H9 (cell line): ENCODE results near the gene ZBTB25. TPM values are rescaled to one million over a fixed set of nuclear protein-coding genes. Genes with fewer than 3 reads are reported as not detected.

Experiments used
- DNase-seq: peaks from one replicate; pipeline ENCODE4 v3.0.0-alpha.2; 2017
- H2AFZ ChIP-seq: one replicate; pipeline ENCODE4 v1.6.1; 2013; ENCODE audit warnings: mild to moderate bottlenecking, low read length, control low read depth, moderate library complexity
- H2AK5ac ChIP-seq: 2 replicates; pipeline ENCODE4 v1.6.1; 2013; ENCODE audit warnings: low read length, control low read depth, mixed read lengths; ENCODE audit not compliant: insufficient read length
- H2BK120ac ChIP-seq: one replicate; pipeline ENCODE4 v1.6.1; 2013; ENCODE audit warnings: low read depth, mild to moderate bottlenecking, low read length, control low read depth, inconsistent platforms; ENCODE audit not compliant: poor library complexity, severe bottlenecking
- H2BK12ac ChIP-seq: 2 replicates; pipeline ENCODE4 v1.6.1; 2013; ENCODE audit warnings: low read length, control low read depth, mixed read lengths, low read depth; ENCODE audit not compliant: insufficient read length
- H2BK15ac ChIP-seq: 2 replicates; pipeline ENCODE4 v1.6.1; 2013; ENCODE audit warnings: low read depth, low read length, control low read depth
- H2BK20ac ChIP-seq: one replicate; pipeline ENCODE4 v1.6.1; 2013; ENCODE audit warnings: low read depth, mild to moderate bottlenecking, low read length, control low read depth, inconsistent platforms; ENCODE audit not compliant: poor library complexity, severe bottlenecking
- H2BK5ac ChIP-seq: 2 replicates; pipeline ENCODE4 v1.6.1; 2013; ENCODE audit warnings: low read length, control low read depth, mixed read lengths; ENCODE audit not compliant: insufficient read length
- H3K14ac ChIP-seq: 2 replicates; pipeline ENCODE4 v1.6.1; 2013; ENCODE audit warnings: low read length, control low read depth; ENCODE audit not compliant: insufficient read depth
- H3K18ac ChIP-seq: 2 replicates; pipeline ENCODE4 v1.6.1; 2013; ENCODE audit warnings: low read depth, mild to moderate bottlenecking, mixed read lengths, low read length, control low read depth; ENCODE audit not compliant: insufficient read length
- H3K23ac ChIP-seq: 2 replicates; pipeline ENCODE4 v1.6.1; 2013; ENCODE audit warnings: low read length, control low read depth, mixed read lengths, low read depth; ENCODE audit not compliant: insufficient read length
- H3K23me2 ChIP-seq: 2 replicates; pipeline ENCODE4 v1.6.1; 2013; ENCODE audit warnings: low read depth, mild to moderate bottlenecking, mixed read lengths, low read length, control low read depth; ENCODE audit not compliant: insufficient read length, poor library complexity, severe bottlenecking
- H3K27ac ChIP-seq: 2 replicates; pipeline ENCODE4 v1.5.1; 2013; ENCODE audit warnings: low read length, control low read depth, mixed read lengths, low read depth; ENCODE audit not compliant: insufficient read length
- H3K27me3 ChIP-seq: 2 replicates; pipeline ENCODE4 v1.6.1; 2013; ENCODE audit warnings: low read length, control low read depth, inconsistent platforms; ENCODE audit not compliant: insufficient read depth
- H3K4ac ChIP-seq: 2 replicates; pipeline ENCODE4 v1.6.1; 2013; ENCODE audit warnings: low read depth, mild to moderate bottlenecking, control low read depth, inconsistent platforms, low read length, moderate library complexity
- H3K4me1 ChIP-seq: 2 replicates; pipeline ENCODE4 v1.6.1; 2013; ENCODE audit warnings: low read length, control low read depth, inconsistent platforms; ENCODE audit not compliant: insufficient read depth
- H3K4me2 ChIP-seq: 2 replicates; pipeline ENCODE4 v1.6.1; 2013; ENCODE audit warnings: low read length, control low read depth, mixed read lengths; ENCODE audit not compliant: insufficient read length, insufficient read depth
- H3K56ac ChIP-seq: 2 replicates; pipeline ENCODE4 v1.6.1; 2013; ENCODE audit warnings: low read depth, mild to moderate bottlenecking, mixed read lengths, low read length, control low read depth; ENCODE audit not compliant: insufficient read length
- H3K79me1 ChIP-seq: 2 replicates; pipeline ENCODE4 v1.6.1; 2013; ENCODE audit warnings: low read depth, mild to moderate bottlenecking, moderate library complexity, low read length, control low read depth, inconsistent platforms; ENCODE audit not compliant: insufficient read depth, poor library complexity, severe bottlenecking
- H3K79me2 ChIP-seq: 2 replicates; pipeline ENCODE4 v1.6.1; 2013; ENCODE audit warnings: low read length, control low read depth, inconsistent platforms; ENCODE audit not compliant: insufficient read depth
- H3K9ac ChIP-seq: 2 replicates; pipeline ENCODE4 v1.6.1; 2013; ENCODE audit warnings: low read length, control low read depth, mixed read lengths; ENCODE audit not compliant: insufficient read length; ENCODE audit errors: extremely low read depth
- H3K9me3 ChIP-seq: one replicate; pipeline ENCODE4 v1.6.1; 2013; ENCODE audit warnings: low read depth, low read length, inconsistent platforms; ENCODE audit not compliant: control insufficient read depth
- H3T11ph ChIP-seq: one replicate; pipeline ENCODE4 v1.6.1; 2013; ENCODE audit warnings: mild to moderate bottlenecking, low read length, control low read depth, inconsistent platforms
- H4K20me1 ChIP-seq: one replicate; pipeline ENCODE4 v1.6.1; 2013; ENCODE audit not compliant: control insufficient read depth, insufficient read length, insufficient read depth
- H4K5ac ChIP-seq: 2 replicates; pipeline ENCODE4 v1.6.1; 2013; ENCODE audit warnings: low read depth, mild to moderate bottlenecking, mixed read lengths, low read length, control low read depth; ENCODE audit not compliant: insufficient read length
- H4K8ac ChIP-seq: replicated peaks from 2 replicates; pipeline ENCODE4 v1.6.1; 2013; ENCODE audit warnings: low read length, control low read depth, mixed read lengths, low read depth; ENCODE audit not compliant: insufficient read length
- H4K91ac ChIP-seq: 2 replicates; pipeline ENCODE4 v1.6.1; 2013; ENCODE audit warnings: low read depth, mild to moderate bottlenecking, moderate library complexity, mixed read lengths, low read length, control low read depth; ENCODE audit not compliant: insufficient read length
- H3K27ac Mint-ChIP-seq, 3 experiments: 2 replicates in 2 of 3; 3 replicates in 1 of 3; pipeline ENCODE4 v1.8.0; 2020 to 2021; ENCODE audit warnings: mixed read lengths in 3 of 3, mild to moderate bottlenecking in 1 of 3, moderate library complexity in 1 of 3
- H3K27me3 Mint-ChIP-seq: 2 replicates; pipeline ENCODE4 v1.8.0; 2021; ENCODE audit warnings: low read depth, mild to moderate bottlenecking, moderate library complexity, mixed read lengths
- H3K36me3 Mint-ChIP-seq, 3 experiments: 2 replicates in 2 of 3; 3 replicates in 1 of 3; pipeline ENCODE4 v1.8.0; 2020 to 2021; ENCODE audit warnings: low read depth in 3 of 3, mixed read lengths in 3 of 3; ENCODE audit not compliant: insufficient read depth in 1 of 3
- H3K4me1 Mint-ChIP-seq, 2 experiments: 2 replicates each; pipeline ENCODE4 v1.8.0; 2020; ENCODE audit warnings: mixed read lengths in 2 of 2
- H3K4me3 Mint-ChIP-seq, 2 experiments: 2 replicates in 1 of 2; 3 replicates in 1 of 2; pipeline ENCODE4 v1.8.0; 2020 to 2021; ENCODE audit warnings: mild to moderate bottlenecking in 2 of 2, mixed read lengths in 2 of 2, moderate library complexity in 1 of 2
- H3K9me3 Mint-ChIP-seq, 2 experiments: 2 replicates in 1 of 2; 3 replicates in 1 of 2; pipeline ENCODE4 v1.8.0; 2020; ENCODE audit warnings: mild to moderate bottlenecking in 2 of 2, mixed read lengths in 2 of 2, moderate library complexity in 1 of 2
- CTCF ChIP-seq: fragments of 200-600 bp; sonication (generic); conservative IDR thresholded peaks from 3 replicates; pipeline ENCODE4 v1.8.0; 2021; ENCODE audit warnings: antibody characterized with exemption, mild to moderate bottlenecking
- WGBS: extraction: QIAGEN DNeasy Blood & Tissue Kit; methylation state at CpG from one replicate; pipeline ENCODE4 v1.1.7; 2013; ENCODE audit warnings: missing lambda C conversion rate, low lambda C conversion rate, mixed read lengths; ENCODE audit not compliant: insufficient read length; ENCODE audit errors: extremely low coverage; 5-methylcytosine and 5-hydroxymethylcytosine counted together
- long read RNA-seq: library from polyadenylated mRNA; unstranded; transcript quantifications from one replicate; pipeline ENCODE4 v2.0.0, GENCODE V29; 2020
- total RNA-seq: library from RNA; stranded (reverse); gene quantifications from 2 replicates; pipeline ENCODE4 v1.2.1, GENCODE V29; 2021

Gene ZBTB25
- 8.2 TPM in 2 replicates for total RNA-seq
- long read RNA-seq, full-length matches to known transcripts: 14 of 29 reads
- long read RNA-seq, partial matches to known transcripts: 0 of 29 reads
- long read RNA-seq, other reads (novel, unspliced or antisense): 15 of 29 reads

DNA sequence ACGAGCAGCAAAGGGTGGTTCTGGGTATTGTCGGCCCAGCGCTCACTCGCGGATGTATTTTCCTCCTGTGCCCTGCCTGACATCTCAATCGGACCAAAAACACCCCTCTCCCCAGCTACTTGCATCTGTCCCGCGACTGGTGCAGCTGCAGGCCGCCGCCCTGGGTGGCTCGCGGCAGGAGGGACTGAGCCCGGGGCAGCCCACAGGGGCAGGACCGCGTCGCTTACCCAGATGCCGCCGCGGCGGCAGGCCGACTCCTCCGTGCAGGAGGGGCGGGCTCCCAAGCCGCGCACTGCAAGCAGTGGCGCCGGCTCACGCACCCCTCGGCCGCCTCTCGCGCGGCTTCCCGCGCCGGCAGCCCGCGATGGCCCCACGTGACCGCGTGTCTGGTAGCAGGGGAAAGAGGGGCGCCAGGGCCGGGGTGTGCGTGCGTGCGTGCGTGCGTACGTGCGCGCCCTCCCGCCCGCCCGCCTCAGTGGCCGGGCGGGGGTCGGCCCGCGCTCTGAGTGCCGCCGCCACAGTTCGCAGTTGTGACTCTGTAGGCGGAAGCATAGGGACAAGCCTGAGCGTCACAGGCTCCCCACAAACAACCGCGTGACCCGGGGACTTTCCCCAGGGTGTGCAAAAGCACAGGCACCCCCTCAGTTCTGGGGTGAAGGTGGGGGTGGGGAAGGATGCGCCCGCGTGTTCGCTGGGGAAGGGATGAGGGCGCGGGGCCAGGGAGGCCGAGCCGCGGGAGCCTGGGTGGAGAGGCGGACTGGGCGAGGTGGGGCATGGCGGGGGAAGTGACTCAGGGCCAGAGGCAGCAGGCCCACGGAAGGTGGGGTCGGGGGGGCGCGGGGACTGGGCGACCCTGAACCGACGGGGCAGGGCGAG lies at the start of gene ZBTB25:
Gene ZBTB25, minus strand, starts transcription at position 405 of the 876 bp plus-strand sequence. CDS start 13,305 bp downstream, outside the sequence.
- H3K27me3 ChIP-seq: no peaks in the 10 kb centered on the region
- peak within 1 kb of the TSS; percentile 66 for H3K27ac ChIP-seq
- H3K27ac Mint-ChIP-seq: peak within 1 kb of the TSS; percentile 96 to 100 (median 98)
- no peak within 1 kb of the TSS for H3K56ac ChIP-seq
- peaks cover 45 to 47% of the 10 kb centered on the region in 2 experiments for H3K4me1 Mint-ChIP-seq
- no peak within 1 kb of the TSS for H2BK120ac ChIP-seq
- H4K91ac ChIP-seq: peak within 1 kb of the TSS; percentile 57
- H4K20me1 ChIP-seq: no peaks in the 10 kb centered on the region
- H3K9me3 ChIP-seq: no peaks in the 10 kb centered on the region
- H3K36me3 Mint-ChIP-seq: peaks cover 7 to 13% (median 13%) of the 10 kb centered on the region in 3 experiments; a peak in 6 of 7 replicates
- peaks cover 15% of the 10 kb centered on the region for H3K23me2 ChIP-seq
- peak within 1 kb of the TSS; percentile 17 for H2BK5ac ChIP-seq
- no peak for TF ChIP-seq CTCF
- no peak within 1 kb of the TSS for H2AK5ac ChIP-seq
- peaks cover 23% of the 10 kb centered on the region; the same call in 1 of the 2 replicates for H3K79me2 ChIP-seq
- no peak within 1 kb of the TSS for H2BK15ac ChIP-seq
- peak within 1 kb of the TSS; percentile 54 for H4K5ac ChIP-seq
- no peak within 1 kb of the TSS for H4K8ac ChIP-seq
- H3K9me3 Mint-ChIP-seq: no peaks in the 10 kb centered on the region
- H3K4me2 ChIP-seq: peak within 1 kb of the TSS; percentile 91
- H3K23ac ChIP-seq: no peak within 1 kb of the TSS
- H2BK20ac ChIP-seq: no peak within 1 kb of the TSS
- peak within 1 kb of the TSS; percentile 84 to 86 for H3K4me3 Mint-ChIP-seq
- no peak within 1 kb of the TSS; the same call in 1 of the 2 replicates for H3K4ac ChIP-seq
- no peaks in the 10 kb centered on the region for H3K27me3 Mint-ChIP-seq
- DNase-seq: peak; percentile 94
- peak within 1 kb of the TSS; percentile 97 for H3K18ac ChIP-seq
- peak within 1 kb of the TSS; percentile 77 for H3K9ac ChIP-seq
- H3K14ac ChIP-seq: peak within 1 kb of the TSS; percentile 98
- no peaks in the 10 kb centered on the region for H3K79me1 ChIP-seq
- H3T11ph ChIP-seq: no peak within 1 kb of the TSS
- H2AFZ ChIP-seq: no peak within 1 kb of the TSS
- no peaks in the 10 kb centered on the region; the same call in 1 of the 2 replicates for H3K4me1 ChIP-seq
- no CpG with 5 or more reads among the region's 87 CpGs for WGBS
- H2BK12ac ChIP-seq: peak within 1 kb of the TSS; percentile 9
